Ovary (tissue), 9 donors: ENCODE data around the gene HSD17B11. TPM values are rescaled to one million over a fixed set of nuclear protein-coding genes. Genes with fewer than 3 reads are reported as not detected.

Experiments used
- DNase-seq, 5 donors: peaks; one replicate each; pipeline ENCODE4 v3.0.0-alpha.2; 2019 to 2020
- H3K27ac ChIP-seq, 2 donors: fragments of 200-600 bp; one replicate each; pipeline versions ENCODE4 v1.5.1 to v1.8.0; 2019 to 2022
- H3K27me3 ChIP-seq: fragments of 200-600 bp; one replicate; pipeline ENCODE4 v1.8.0; 2022
- H3K36me3 ChIP-seq: fragments of 200-600 bp; sonication (generic); one replicate; pipeline ENCODE4 v1.5.1; 2019
- H3K4me1 ChIP-seq: one replicate; pipeline ENCODE4 v1.8.1; 2013; ENCODE audit warnings: mild to moderate bottlenecking, moderate library complexity; ENCODE audit not compliant: insufficient read depth
- H3K4me3 ChIP-seq: fragments of 200-600 bp; sonication (generic); one replicate; pipeline ENCODE4 v1.5.1; 2017
- H3K9me3 ChIP-seq, 2 donors: fragments of 200-600 bp in 1 of 2; sonication (generic) in 1 of 2; one replicate each; pipeline versions ENCODE4 v1.5.1 to v1.8.1; 2013 to 2019; ENCODE audit warnings: mild to moderate bottlenecking in 1 of 2, moderate library complexity in 1 of 2
- CTCF ChIP-seq, 3 donors: fragments of 450-650 bp in 2 of 3; fragments of 200-600 bp in 1 of 3; IDR thresholded peaks; one replicate each; pipeline versions ENCODE4 v1.5.1 to v1.8.0; 2016 to 2022; ENCODE audit warnings: antibody characterized with exemption in 3 of 3, mild to moderate bottlenecking in 1 of 3
- EP300 ChIP-seq: sonication (generic); formaldehyde crosslinking; IDR thresholded peaks from one replicate; pipeline ENCODE4 v1.6.1; 2017; ENCODE audit warnings: antibody characterized with exemption
- POLR2A ChIP-seq: fragments of 450-650 bp; IDR thresholded peaks from one replicate; pipeline ENCODE4 v1.6.1; 2017; ENCODE audit warnings: antibody characterized with exemption, mild to moderate bottlenecking, moderate library complexity
- WGBS, 3 donors: extraction: QIAGEN DNeasy Blood & Tissue Kit in 1 of 3; methylation state at CpG; one replicate each; pipeline versions ENCODE4 v1.1.5 to v1.1.7; 2013 to 2017; 5-methylcytosine and 5-hydroxymethylcytosine counted together
- intact Hi-C, 4 donors: fragments of 100-400 bp; cut with DNase I; formaldehyde crosslinking; loops; one replicate each; pipeline versions ENCODE4 v1.11.0 to v1.15.1; 2022 to 2023
- polyA plus RNA-seq, 2 donors: library from polyadenylated mRNA; stranded (reverse); fragments of 200-250 nt in 1 of 2; fragments of 350-450 nt in 1 of 2; fragmentation: Illumina TruSeq in 1 of 2; extraction: RNeasy Lipid Tissue Mini Kit (QIAGEN cat#74804) in 1 of 2; gene quantifications; one replicate each; pipeline ENCODE4 v1.2.3, GENCODE V29; 2013 to 2014
- total RNA-seq, 7 donors: library from RNA; depleted of rRNA in 2 of 7; stranded (reverse); fragments of >200 nt in 2 of 7; fragmentation: NEBNext Ultra II Directional in 3 of 7; extraction: Animal tissue kit (Norgen Biotek cat#: 25700) in 3 of 7; gene quantifications; one replicate each; pipeline versions ENCODE4 v1.1.0 to v1.2.4, GENCODE V29; 2016 to 2023
- donor health status: DM: no; HTN: no; CAD: no; lungs with moderate emphysema.
- donor health status: DM: no; HTN: no; CAD: no.
- donor health status: Bipolar disorder and iron deficiency.
- donor health status: DM: yes; HTN: yes; CAD: no.
- donor health status: DM: no; HTN: no; CAD: no.
- donor health status: DM: yes; HTN: yes; CAD: no.

The HSD17B11 gene
- total and polyA plus RNA-seq, 9 donors, result 33.0 to 106 (median 51.7) TPM

GRCh38 chr4:87311684-87312083 lies 79.3 kb downstream of the HSD17B11 start:
- TF ChIP-seq EP300, result no peak
- TF ChIP-seq POLR2A, result no peak
- no peak for TF ChIP-seq CTCF (IDR thresholded peaks at IDR 0.05)
- WGBS, 3 donors, result 95 to 98% (median 96%) methylated on average over 3 of the region's 3 CpGs
- no peaks in the 10 kb centered on the region for H3K27me3 ChIP-seq
- no peak for DNase-seq
- no peak overlapping the region for H3K4me3 ChIP-seq
- H3K4me1 ChIP-seq, result peaks cover 2% of the 10 kb centered on the region
- no peaks in the 10 kb centered on the region for H3K9me3 ChIP-seq
- H3K36me3 ChIP-seq, result no peaks in the 10 kb centered on the region
- no peak overlapping the region for H3K27ac ChIP-seq
- intact Hi-C loops, result no loop called here

GRCh38 chr4:87310691-87311335 lies 80.2 kb downstream of the HSD17B11 start:
- DNase-seq, result no peak
- 49 to 53% (median 52%) methylated on average over 4 of the region's 4 CpGs for WGBS, 3 donors
- Histone ChIP-seq H3K27me3 (no peaks in the 10 kb centered on the region), H3K4me3 (no peak overlapping the region), H3K4me1 (peaks cover 2% of the 10 kb centered on the region), H3K9me3 (no peaks in the 10 kb centered on the region), H3K36me3 (no peaks in the 10 kb centered on the region), H3K27ac (no peak overlapping the region)
- no peak for TF ChIP-seq POLR2A
- no peak for TF ChIP-seq EP300
- TF ChIP-seq CTCF (IDR thresholded peaks at IDR 0.05), result no peak
- intact Hi-C loops, result no loop called here

- Histone ChIP-seq H3K4me1 (peaks cover 2% of the 10 kb centered on the region), H3K36me3 (no peaks in the 10 kb centered on the region), H3K27me3 (no peaks in the 10 kb centered on the region), H3K27ac (no peak overlapping the region), H3K4me3 (no peak overlapping the region), H3K9me3 (no peaks in the 10 kb centered on the region)
- intact Hi-C loops, result no loop called here
- 88 to 92% (median 91%) methylated on average over 2 of the region's 2 CpGs for WGBS, 3 donors
- TF ChIP-seq EP300 (no peak), POLR2A (no peak), CTCF (IDR thresholded peaks at IDR 0.05) (no peak)
- DNase-seq, result no peak
Measured at GRCh38 chr4:87309625-87310024, 81.4 kb downstream of the HSD17B11 start.

GRCh38 chr4:87306056-87306455 lies 84.9 kb downstream of the HSD17B11 start:
- no peak for DNase-seq
- WGBS, 3 donors, result 96 to 98% (median 97%) methylated on average over 1 of the region's 1 CpG
- intact Hi-C loops, result no loop called here
- no peak overlapping the region for H3K27ac ChIP-seq
- TF ChIP-seq CTCF (IDR thresholded peaks at IDR 0.05), result no peak
- no peak for TF ChIP-seq POLR2A
- no peak for TF ChIP-seq EP300
- H3K9me3 ChIP-seq, result no peaks in the 10 kb centered on the region
- H3K27me3 ChIP-seq, result no peaks in the 10 kb centered on the region
- H3K4me1 ChIP-seq, result no peaks in the 10 kb centered on the region
- H3K4me3 ChIP-seq, result no peak overlapping the region
- no peaks in the 10 kb centered on the region for H3K36me3 ChIP-seq
